Midbrain (tissue), 1 donor: Measurements from ENCODE around the gene KLHDC4.
A peak's percentile ranks its signal among the peaks of the same experiment; 100 is the strongest.
"Not testable (repeated sequence)": the region's sequence is repeated elsewhere in the genome, so short reads cannot be mapped to it uniquely, and the experiment has no call there.

Experiments used
- DNase-seq: peaks from one replicate; lab custom pipeline; 2025; lab: John Stamatoyannopoulos, UW

KLHDC4 gene

GRCh38 chr16:87765776-87766484 is at the start of gene KLHDC4:
KLHDC4 (minus strand) TSS chr16:87765986; CDS start chr16:87765890, 96 bp downstream.
- DNase-seq: peak; percentile 91

GRCh38 chr16:87815567-87815966 is 49.8 kb upstream of the KLHDC4 start:
- no peak for DNase-seq

GRCh38 chr16:87812200-87812656 is 46.4 kb upstream of the KLHDC4 start:
- no peak for DNase-seq

GRCh38 chr16:87811454-87811853 is 45.7 kb upstream of the KLHDC4 start:
- not testable (repeated sequence) for DNase-seq

- no peak for DNase-seq
Measured at GRCh38 chr16:87809150-87809902, 43.5 kb upstream of the KLHDC4 start.

- no peak for DNase-seq
Measured at GRCh38 chr16:87808108-87808507, 42.3 kb upstream of the KLHDC4 start.

- DNase-seq: no peak
Measured at GRCh38 chr16:87806641-87807546, 41.1 kb upstream of the KLHDC4 start.

GRCh38 chr16:87806261-87806640 is 40.5 kb upstream of the KLHDC4 start:
- no peak for DNase-seq

- DNase-seq: no peak
Measured at GRCh38 chr16:87803385-87803784, 37.6 kb upstream of the KLHDC4 start.

- no peak for DNase-seq
Measured at GRCh38 chr16:87802670-87803069, 36.9 kb upstream of the KLHDC4 start.

- no peak for DNase-seq
Measured at GRCh38 chr16:87801679-87802259, 36.0 kb upstream of the KLHDC4 start.

- DNase-seq: no peak
Measured at GRCh38 chr16:87800497-87800896, 34.7 kb upstream of the KLHDC4 start.

- DNase-seq: no peak
Measured at GRCh38 chr16:87795336-87795735, 29.6 kb upstream of the KLHDC4 start.

- DNase-seq: no peak
Measured at GRCh38 chr16:87794485-87795078, 28.8 kb upstream of the KLHDC4 start.

GRCh38 chr16:87792205-87792565 is 26.4 kb upstream of the KLHDC4 start:
- no peak for DNase-seq

GRCh38 chr16:87791295-87792204 is 25.8 kb upstream of the KLHDC4 start:
- DNase-seq: peak; percentile 81

GRCh38 chr16:87790292-87791100 is 24.7 kb upstream of the KLHDC4 start:
- DNase-seq: no peak

- DNase-seq: no peak
Measured at GRCh38 chr16:87789437-87790291, 23.9 kb upstream of the KLHDC4 start.
